GM21423 (cell line): ENCODE measurements around the gene NEK11.
"Not testable (repeated sequence)": the region's sequence is repeated elsewhere in the genome, so short reads cannot be mapped to it uniquely, and the experiment has no call there.

Source experiments
- ATAC-seq: cut with Tn5 transposase; IDR thresholded peaks from one replicate; pipeline ENCODE4 v1.9.1; 2021; ENCODE audit warnings: mild to moderate bottlenecking, moderate library complexity; ENCODE audit not compliant: unreplicated experiment

Gene NEK11

GRCh38 chr3:131284302-131284701 is 257.6 kb downstream of the NEK11 start:
- ATAC-seq: no peak

- no peak for ATAC-seq
Observed at GRCh38 chr3:131285456-131285855, 258.8 kb downstream of the NEK11 start.

GRCh38 chr3:131299836-131300235 is 273.2 kb downstream of the NEK11 start:
- ATAC-seq: no peak

- no peak for ATAC-seq
Observed at GRCh38 chr3:131303848-131304247, 277.2 kb downstream of the NEK11 start.

- ATAC-seq: no peak
Observed at GRCh38 chr3:131304890-131305289, 278.2 kb downstream of the NEK11 start.

GRCh38 chr3:131306242-131306641 is 279.6 kb downstream of the NEK11 start:
- ATAC-seq: no peak

GRCh38 chr3:131314318-131314717 is 287.6 kb downstream of the NEK11 start:
- ATAC-seq: no peak

- ATAC-seq: no peak
Observed at GRCh38 chr3:131315162-131315561, 288.5 kb downstream of the NEK11 start.

- ATAC-seq: no peak
Observed at GRCh38 chr3:131317667-131318066, 291.0 kb downstream of the NEK11 start.

GRCh38 chr3:131323014-131323413 is 296.3 kb downstream of the NEK11 start:
- no peak for ATAC-seq

GRCh38 chr3:131323792-131324191 is 297.1 kb downstream of the NEK11 start:
- ATAC-seq: no peak

- no peak for ATAC-seq
Observed at GRCh38 chr3:131324923-131325322, 298.2 kb downstream of the NEK11 start.

- no peak for ATAC-seq
Observed at GRCh38 chr3:131326307-131326706, 299.6 kb downstream of the NEK11 start.

- no peak for ATAC-seq
Observed at GRCh38 chr3:131328721-131329120, 302.0 kb downstream of the NEK11 start.

GRCh38 chr3:131329774-131330173 is 303.1 kb downstream of the NEK11 start:
- ATAC-seq: no peak

- ATAC-seq: not testable (repeated sequence)
Observed at GRCh38 chr3:131331456-131332085, 304.9 kb downstream of the NEK11 start.

GRCh38 chr3:131338948-131339640 is 312.4 kb downstream of the NEK11 start:
- ATAC-seq: no peak

GRCh38 chr3:131341761-131342160 is 315.1 kb downstream of the NEK11 start:
- ATAC-seq: no peak

GRCh38 chr3:131348911-131349310 is 322.2 kb downstream of the NEK11 start:
- no peak for ATAC-seq

GRCh38 chr3:131349454-131349853 is 322.8 kb downstream of the NEK11 start:
- ATAC-seq: no peak

GRCh38 chr3:131349946-131350347 is 323.3 kb downstream of the NEK11 start:
- ATAC-seq: no peak

- no peak for ATAC-seq
Observed at GRCh38 chr3:131350506-131350905, 323.8 kb downstream of the NEK11 start.
